Erythroblast (primary cell): Measurements from ENCODE around the gene TPX2.

Experiments used
- DNase-seq, 2 experiments: peaks; one replicate each; lab custom pipeline; 2025; lab: John Stamatoyannopoulos, UW
- GATA1 ChIP-seq: IDR thresholded peaks from 2 replicates; pipeline ENCODE4 v1.6.1; 2011; ENCODE audit warnings: low read depth, mild to moderate bottlenecking, control low read depth, low read length, moderate library complexity
- POLR2A ChIP-seq: IDR thresholded peaks from 2 replicates; pipeline ENCODE4 v1.6.1; 2011; ENCODE audit warnings: mild to moderate bottlenecking, low read length

Gene TPX2

GRCh38 chr20:31757254-31757653 lies 18.2 kb downstream of the TPX2 start:
- TF ChIP-seq GATA1, result no peak
- TF ChIP-seq POLR2A, result no peak

GRCh38 chr20:31758521-31758920 lies 19.4 kb downstream of the TPX2 start:
- DNase-seq, result no peak
- TF ChIP-seq POLR2A (no peak), GATA1 (no peak)

More at GRCh38 chr20:31757254-31757653, 18.2 kb downstream of the TPX2 start:
- no peak for DNase-seq

GRCh38 chr20:31758991-31759390 lies 19.9 kb downstream of the TPX2 start:
- DNase-seq, result no peak
- no peak for TF ChIP-seq GATA1
- TF ChIP-seq POLR2A, result no peak

GRCh38 chr20:31759836-31760518 lies 20.9 kb downstream of the TPX2 start:
- TF ChIP-seq POLR2A, result no peak
- TF ChIP-seq GATA1, result no peak
- no peak for DNase-seq

GRCh38 chr20:31760519-31761240 lies 21.6 kb downstream of the TPX2 start:
- TF ChIP-seq POLR2A, result no peak
- no peak for TF ChIP-seq GATA1
- DNase-seq, result no peak

GRCh38 chr20:31764641-31765305 lies 25.7 kb downstream of the TPX2 start:
- no peak for DNase-seq
- TF ChIP-seq POLR2A, result no peak
- no peak for TF ChIP-seq GATA1

GRCh38 chr20:31767805-31768204 lies 28.7 kb downstream of the TPX2 start:
- no peak for DNase-seq
- TF ChIP-seq POLR2A (no peak), GATA1 (no peak)

GRCh38 chr20:31769681-31770080 lies 30.6 kb downstream of the TPX2 start:
- TF ChIP-seq POLR2A (no peak), GATA1 (no peak)
- DNase-seq, result no peak

- no peak for DNase-seq
- TF ChIP-seq POLR2A, result no peak
- TF ChIP-seq GATA1, result no peak
Observed at GRCh38 chr20:31770243-31770642, 31.2 kb downstream of the TPX2 start.

- DNase-seq, result no peak
- TF ChIP-seq GATA1 (no peak), POLR2A (no peak)
Observed at GRCh38 chr20:31774408-31774807, 35.3 kb downstream of the TPX2 start.

GRCh38 chr20:31780839-31781238 lies 41.7 kb downstream of the TPX2 start:
- DNase-seq, result no peak
- no peak for TF ChIP-seq GATA1
- TF ChIP-seq POLR2A, result no peak

- TF ChIP-seq GATA1 (no peak), POLR2A (no peak)
Observed at GRCh38 chr20:31781945-31782344, 42.9 kb downstream of the TPX2 start.

GRCh38 chr20:31784354-31785044 lies 45.4 kb downstream of the TPX2 start:
- no peak for DNase-seq
- TF ChIP-seq POLR2A (no peak), GATA1 (no peak)

More at GRCh38 chr20:31781945-31782344, 42.9 kb downstream of the TPX2 start:
- DNase-seq, result no peak

- no peak for TF ChIP-seq POLR2A
- no peak for TF ChIP-seq GATA1
- DNase-seq, result no peak
Observed at GRCh38 chr20:31785089-31785488, 46.0 kb downstream of the TPX2 start.
